Ureter (tissue), 1 donor: Measurements from ENCODE around the gene PTPRU. TPM values are rescaled to one million over a fixed set of nuclear protein-coding genes. Genes with fewer than 3 reads are reported as not detected.

Experiments used
- DNase-seq: peaks from one replicate; pipeline ENCODE4 v3.0.0-alpha.2; 2020; ENCODE audit warnings: low spot score
- total RNA-seq: library from RNA; stranded (reverse); gene quantifications from one replicate; pipeline ENCODE4 v1.2.4, GENCODE V29; 2023
- donor health status: DM: yes; HTN: yes; CAD: no.

Gene PTPRU
- total RNA-seq, 1 donor from 2014 or later = 100 TPM

DNA sequence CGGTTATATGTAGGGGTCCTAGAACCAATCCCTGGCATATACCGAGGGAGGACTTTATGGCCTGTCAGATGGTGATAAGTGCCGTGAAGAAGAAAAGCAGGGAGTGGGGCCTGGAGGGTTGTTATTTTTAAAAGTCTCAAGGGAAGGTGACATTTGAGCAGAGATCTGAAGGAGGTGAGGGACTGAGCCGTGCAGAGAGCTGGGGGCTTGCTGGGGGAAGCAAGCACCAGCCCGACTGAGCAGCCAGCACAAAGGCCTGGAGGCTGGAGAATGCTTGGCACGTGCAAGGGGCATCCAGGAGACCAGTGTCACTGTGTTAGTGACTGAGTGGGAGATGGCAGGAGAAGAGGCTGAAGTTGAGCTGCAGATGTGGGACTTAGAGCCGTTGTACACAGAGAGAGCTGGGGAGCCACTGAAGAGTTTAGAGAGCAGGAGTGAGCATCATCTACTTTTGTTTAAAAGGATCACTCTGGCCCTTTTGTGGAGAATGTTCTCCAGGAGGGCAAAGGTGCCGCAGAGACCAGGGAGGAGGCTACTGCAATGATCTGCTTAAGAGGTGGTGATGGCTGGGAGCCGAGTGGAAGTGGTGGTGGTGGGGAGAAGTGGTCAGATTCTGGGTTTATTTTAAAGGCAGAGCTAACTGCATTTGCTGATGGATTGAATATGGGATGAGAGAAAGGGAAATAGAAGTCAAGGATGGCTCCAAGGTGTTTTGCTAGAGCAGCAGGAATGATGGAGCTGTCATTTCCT lies 31.2 kb downstream of the PTPRU start:
- no peak for DNase-seq

DNA sequence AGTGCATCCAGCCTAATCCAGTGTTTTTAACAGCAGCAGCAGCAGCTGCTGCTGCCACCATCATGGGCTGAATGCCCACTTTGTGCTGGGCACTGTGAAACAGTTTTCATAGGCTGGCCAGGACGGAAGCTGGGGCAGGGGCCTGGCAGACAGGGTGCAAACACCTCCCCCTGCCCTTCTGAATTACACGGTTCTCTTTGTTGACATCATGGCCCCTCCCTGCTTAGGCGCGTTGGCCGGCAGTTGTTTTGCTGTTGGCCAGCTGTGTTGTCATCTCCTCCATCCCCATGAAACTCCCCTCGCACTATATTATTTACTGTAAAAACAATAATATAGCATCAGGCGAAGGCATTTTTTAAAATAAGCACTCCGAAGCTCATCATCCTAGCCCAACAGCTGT lies 33.1 kb downstream of the PTPRU start:
- DNase-seq = no peak

DNA sequence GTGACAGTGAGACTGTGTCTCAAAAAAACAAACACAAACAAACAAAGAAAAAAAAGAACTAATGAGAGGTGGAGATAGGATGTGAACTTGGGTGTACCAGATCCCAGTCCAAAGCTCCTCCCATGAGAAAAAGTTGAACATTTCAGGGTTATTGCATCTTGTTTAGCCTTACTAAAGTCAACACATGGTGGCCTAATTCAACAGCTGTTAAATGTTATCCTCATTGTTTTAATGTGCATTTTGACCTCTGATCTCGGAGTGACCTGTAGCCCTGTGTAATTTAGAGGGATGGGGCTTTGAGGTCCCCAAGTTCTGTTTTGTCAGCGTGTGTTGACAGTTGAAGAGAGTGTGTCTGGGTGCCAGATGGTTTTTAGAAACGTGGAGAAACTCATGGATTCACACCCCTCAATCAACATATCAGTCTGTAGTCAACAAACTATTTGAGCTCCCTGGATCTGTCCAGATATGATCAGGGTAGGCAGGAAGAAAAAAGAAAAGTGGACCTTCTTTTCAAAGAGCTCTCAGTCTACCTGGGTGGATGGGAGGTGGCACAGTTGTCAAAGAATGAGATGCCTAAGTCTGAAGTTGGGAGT lies 34.7 kb downstream of the PTPRU start:
- no peak for DNase-seq

DNA sequence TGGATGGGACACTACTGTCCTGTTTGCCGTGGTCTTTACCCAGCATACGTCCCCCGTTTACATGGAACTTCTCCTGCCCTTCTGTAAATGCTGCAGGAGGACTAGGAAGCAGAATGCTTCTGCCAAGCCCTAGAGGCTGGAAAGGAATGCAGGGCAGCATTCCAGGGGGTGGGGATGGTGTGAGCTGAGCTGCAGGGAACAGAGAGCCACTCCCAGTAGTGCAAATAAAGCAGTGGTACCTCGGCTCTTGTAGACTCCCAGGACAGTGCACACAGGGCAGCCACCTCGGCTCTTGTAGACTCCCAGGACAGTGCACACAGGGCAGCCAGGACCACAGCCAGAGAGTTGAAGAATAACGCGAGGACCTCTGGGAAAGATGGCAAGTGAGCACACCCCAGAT lies 35.4 kb downstream of the PTPRU start:
- peak; percentile 76 for DNase-seq

DNA sequence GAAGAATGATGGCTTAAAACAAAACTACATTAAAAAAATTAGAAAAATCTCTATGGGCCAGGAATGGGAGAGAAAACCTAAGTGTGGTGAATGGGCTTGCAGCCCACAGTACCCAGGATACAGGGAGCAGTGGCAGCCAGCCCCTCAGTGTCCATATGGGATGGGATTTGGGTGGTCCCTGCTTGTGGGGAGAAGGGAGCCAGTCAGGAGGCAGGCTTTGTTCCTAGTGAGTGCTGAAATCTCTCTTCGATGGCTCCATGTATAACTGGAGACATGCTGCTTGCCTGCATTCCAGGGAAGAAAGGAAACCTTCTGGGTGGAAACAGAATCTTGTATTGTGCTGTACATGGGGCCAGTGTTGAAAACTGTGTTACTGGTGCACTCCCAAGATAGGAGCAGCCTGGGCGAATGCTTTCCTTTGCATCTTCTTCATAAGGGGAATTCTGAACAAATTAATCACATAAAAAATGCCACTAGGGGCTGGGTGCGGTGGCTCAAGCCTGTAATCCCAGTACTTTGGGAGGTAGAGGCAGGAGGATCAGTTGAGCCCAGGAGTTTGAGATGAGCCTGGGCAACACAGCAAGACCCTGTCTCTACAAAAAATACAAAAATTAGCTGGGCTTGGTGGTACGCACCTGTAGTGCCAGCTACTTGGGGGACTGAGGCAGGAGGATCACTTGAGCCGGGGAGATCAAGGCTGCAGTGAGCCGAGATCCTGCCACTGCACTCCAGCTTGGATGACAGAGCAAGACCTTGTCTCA lies 36.0 kb downstream of the PTPRU start:
- no peak for DNase-seq

DNA sequence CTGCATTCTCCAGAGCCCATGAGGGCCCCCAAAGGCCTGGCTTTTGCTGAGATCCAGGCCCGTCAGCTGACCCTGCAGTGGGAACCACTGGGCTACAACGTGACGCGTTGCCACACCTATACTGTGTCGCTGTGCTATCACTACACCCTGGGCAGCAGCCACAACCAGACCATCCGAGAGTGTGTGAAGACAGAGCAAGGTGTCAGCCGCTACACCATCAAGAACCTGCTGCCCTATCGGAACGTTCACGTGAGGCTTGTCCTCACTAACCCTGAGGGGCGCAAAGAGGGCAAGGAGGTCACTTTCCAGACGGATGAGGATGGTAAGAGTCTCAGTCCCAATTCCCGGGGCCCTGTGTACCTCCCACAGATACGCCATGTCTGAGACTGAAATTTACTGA lies 39.1 kb downstream of the PTPRU start:
- DNase-seq = no peak

DNA sequence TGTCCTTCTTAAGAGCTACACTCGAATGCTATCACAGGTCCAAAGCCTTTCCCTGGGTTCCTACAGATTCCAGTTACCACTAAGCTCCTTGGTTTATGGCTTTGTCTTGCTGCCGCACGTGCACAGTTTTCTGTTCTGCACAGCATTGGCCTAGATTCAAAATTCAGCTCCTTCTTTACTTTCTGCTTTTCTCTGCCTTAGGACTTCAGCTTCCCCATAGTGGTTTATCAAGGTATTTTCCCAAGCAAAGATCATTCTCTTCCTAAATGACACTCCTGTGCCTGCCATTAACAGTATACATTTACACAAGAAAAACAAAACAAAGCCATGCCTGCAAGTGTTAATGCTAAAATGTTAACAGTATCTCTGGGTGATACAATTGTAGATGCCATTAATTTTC lies 41.8 kb downstream of the PTPRU start:
- no peak for DNase-seq

DNA sequence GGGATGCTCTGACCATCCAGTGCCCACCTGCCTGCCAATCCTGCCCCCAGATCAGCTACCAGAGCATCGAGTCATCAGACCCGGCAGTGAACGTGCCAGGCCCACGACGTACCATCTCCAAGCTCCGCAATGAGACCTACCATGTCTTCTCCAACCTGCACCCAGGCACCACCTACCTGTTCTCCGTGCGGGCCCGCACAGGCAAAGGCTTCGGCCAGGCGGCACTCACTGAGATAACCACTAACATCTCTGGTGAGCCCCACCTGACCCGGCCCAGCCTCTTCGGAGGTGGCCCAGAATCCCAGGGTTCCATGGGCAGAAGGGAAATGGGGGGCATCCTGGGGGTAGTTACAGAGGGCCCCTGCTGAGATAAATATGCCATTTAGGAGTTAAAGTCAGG lies 43.1 kb downstream of the PTPRU start:
- no peak for DNase-seq

DNA sequence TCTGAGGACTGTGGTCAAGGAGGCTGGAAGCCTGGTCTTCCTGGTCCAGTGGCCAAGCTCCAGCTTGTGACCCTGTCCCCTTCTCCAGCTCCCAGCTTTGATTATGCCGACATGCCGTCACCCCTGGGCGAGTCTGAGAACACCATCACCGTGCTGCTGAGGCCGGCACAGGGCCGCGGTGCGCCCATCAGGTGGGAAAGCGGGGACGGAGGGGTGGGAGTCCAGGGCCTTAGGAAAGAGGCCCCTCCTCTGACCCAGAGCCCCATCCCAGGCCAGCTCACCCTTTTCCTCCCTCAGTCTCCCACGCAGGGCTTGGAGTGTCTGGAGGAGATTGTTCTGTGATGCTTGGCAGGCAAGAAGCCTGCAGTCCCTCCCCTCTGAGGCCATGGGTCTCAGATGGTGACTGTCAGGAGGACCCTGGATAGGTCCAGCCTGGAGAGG lies 43.6 kb downstream of the PTPRU start:
- no peak for DNase-seq

DNA sequence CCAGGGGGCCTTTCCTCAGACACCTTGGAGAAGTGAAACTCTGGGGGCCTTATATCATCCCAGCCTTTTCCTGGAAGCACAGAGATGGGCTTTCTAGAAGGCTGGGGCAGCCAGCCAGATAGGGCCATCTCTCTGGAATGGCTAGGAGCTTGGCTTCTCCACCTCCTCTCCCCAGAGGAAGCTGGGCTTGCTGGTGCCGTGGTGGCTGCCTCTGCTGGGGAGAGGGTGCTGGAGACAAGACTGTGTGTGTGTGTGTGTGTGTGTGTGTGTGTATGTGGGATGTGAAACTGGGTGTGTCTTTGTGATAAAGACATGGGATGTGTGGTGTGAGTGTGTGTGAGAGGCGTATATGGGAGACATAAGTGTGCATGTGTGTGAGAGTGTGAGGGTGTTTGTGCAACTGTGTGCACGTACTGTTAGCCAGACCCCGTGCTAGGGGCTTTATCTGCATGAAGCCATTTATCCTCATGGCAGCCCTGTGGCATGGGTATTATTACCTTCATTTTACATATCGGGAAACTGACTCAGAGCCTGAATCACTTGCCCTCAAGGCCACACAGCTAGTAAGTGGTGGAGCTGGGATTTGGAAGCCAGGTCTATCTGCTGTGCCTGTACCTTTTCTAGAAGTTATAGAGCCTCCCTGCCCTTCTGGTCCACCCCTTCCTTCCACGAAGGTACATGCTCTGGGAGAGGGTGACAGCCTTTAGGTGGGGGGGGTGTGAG lies 44.2 kb downstream of the PTPRU start:
- no peak for DNase-seq

DNA sequence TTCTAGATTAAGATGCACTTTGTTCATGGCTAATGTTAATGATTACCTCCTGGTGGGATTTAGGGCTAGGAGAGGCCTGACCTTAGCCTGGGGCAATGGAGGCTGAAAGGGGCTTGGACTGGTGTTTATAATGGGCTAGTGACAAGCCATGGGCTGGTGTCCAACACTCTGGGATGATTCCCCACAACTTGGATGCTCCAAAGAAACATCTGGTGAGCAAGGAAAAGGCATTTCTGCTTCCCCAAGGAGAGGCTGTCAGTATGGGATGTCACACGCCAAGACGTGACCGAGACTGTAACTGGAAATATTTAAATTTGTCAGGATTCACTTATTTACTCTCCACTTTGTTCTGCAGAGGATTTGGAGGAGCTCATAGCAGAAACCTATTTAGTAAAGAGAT lies 45.2 kb downstream of the PTPRU start:
- DNase-seq = no peak

DNA sequence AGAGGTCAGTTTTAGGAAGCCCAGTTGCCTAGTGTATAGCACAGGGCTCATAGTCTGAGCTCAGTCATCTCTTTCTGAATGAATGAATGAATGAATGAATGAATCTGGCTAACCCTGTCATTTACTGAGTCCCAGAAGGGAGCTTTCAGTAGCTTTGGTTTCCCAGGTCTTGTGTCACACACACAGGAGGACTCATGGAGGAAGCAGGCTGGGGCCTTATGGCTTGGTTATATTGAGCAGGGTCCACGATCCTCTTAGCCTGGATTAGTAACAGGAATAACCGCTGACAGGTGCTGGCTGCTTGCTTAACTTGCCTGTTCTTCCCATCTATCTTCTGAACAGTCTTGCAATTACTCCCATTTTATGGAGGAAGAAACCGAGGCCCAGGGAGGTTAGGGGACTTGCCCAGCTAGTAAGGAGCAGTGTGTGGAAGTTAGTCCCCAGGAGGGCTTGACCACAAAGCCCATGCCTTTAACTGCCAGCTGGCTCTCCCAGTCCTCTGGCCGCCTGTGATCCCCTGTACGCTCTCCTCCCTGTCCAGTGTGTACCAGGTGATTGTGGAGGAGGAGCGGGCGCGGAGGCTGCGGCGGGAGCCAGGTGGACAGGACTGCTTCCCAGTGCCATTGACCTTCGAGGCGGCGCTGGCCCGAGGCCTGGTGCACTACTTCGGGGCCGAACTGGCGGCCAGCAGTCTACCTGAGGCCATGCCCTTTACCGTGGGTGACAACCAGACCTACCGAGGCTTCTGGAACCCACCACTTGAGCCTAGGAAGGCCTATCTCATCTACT lies 46.0 kb downstream of the PTPRU start:
- DNase-seq = no peak

DNA sequence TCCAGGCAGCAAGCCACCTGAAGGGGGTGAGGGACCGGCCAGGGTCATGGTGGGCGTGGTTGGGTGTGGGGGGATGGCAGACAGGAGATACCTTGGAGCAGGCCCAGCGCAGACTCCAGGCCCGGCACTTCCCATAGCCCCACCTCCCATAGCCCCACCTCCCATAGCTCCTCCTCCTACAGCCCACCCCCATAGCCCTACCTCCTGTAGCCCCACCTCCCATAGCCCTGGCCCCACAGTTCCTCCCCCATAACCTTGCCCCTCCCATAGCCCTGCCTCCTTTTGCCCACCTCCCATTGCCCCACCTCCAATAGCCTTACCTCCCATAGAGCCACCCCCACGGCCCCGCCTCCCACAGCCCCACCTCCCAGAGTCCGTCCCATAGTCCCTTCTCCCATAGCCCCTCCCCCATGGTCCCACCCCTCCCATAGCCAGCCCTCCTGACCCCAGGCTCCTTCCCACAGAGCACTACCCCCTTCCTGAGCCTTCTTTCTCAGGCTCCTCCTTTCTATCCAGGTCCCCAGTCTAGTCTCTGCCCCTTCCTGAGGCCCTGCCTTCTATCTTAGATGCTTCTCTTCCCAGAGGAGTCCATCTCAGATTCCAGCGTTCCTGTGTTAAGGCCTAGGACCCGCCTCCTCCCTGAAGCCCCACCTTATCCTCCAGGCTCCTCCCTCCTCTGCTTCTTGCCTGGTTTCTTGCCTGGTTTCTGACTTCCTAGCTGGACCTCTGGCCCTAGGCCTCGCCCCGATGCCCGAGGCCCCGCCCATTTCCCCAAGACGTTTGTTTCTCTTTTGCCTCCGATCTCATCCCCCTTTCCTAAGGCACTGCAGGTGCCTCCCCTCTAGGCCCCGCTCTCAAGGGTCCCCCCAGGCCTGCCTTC lies 46.8 kb downstream of the PTPRU start:
- DNase-seq = no peak

DNA sequence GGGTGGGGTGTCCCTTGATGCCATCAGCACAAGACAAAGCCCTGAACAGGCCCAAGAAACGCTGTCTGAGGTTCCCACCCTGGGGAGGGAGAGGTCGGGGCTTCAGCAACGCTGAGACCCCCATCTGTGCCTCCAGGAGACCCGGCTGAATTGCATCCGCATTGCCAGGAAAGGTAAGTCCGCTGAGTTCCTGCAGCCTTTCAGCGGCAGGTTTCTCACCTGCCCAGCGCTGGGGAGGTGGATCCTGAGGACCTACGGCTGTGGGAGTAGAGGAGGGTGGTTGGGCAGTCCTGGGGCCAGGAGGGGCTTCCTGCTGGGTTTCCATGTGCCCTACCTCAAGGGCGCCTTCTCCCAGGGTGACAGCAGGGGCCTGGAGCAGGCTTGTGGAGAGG lies 47.5 kb downstream of the PTPRU start:
- DNase-seq = no peak

DNA sequence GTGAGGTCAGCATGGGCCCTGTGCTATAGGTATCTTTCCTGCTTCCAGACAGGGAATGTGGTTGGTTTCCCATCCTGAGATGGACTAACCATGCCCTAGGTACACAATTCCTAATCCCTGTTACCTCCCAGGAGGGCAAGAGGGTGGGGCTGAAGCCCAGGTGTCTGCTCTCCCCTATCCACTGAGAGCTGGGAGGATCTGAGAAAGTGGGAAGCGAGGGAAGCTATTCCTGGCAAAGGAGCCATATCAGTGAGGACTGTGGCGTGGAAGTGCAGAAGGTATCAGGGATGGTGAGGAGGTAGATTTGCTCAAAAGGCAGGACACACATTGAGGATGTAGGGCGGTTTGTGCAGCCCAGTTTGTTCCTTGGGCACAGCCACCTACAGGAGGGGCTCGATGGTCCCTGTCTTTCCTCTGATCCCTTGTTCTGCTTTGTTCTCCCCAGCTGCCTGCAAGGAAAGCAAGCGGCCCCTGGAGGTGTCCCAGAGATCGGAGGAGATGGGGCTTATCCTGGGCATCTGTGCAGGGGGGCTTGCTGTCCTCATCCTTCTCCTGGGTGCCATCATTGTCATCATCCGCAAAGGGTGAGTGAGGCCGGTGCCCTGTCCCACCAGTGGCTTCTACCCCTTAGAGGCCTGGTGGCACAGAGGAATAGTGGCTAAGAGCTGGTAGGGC lies 48.1 kb downstream of the PTPRU start:
- DNase-seq = no peak

DNA sequence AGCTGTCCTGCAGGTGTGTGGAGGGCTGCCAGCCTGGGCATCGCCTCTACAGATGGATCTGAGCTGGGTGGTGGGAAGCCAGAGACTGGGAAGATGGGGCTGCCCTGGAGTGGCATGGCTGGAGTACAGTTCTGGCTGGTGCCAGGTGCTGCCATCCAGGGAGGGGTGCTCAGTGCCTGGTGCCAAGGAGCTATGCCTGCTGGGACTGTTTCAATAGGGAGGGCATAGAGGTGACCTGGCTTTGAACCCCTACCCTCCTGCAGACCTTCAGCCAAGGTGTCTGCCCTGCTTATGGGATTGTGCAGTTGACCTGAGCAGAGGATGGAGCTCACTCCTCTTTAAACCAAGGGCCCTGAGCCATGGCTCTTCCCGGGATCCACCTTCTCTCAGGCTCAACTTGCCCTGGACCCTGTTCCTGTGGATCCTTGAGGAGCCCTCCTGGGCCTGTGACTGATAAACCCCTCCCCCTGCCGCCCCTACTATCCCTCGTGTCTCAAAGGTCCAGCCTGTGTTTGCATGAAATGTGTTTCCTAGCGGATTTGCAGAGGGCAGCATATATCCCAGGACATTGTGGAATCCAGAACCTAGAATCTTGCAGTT lies 48.7 kb downstream of the PTPRU start:
- no peak for DNase-seq

DNA sequence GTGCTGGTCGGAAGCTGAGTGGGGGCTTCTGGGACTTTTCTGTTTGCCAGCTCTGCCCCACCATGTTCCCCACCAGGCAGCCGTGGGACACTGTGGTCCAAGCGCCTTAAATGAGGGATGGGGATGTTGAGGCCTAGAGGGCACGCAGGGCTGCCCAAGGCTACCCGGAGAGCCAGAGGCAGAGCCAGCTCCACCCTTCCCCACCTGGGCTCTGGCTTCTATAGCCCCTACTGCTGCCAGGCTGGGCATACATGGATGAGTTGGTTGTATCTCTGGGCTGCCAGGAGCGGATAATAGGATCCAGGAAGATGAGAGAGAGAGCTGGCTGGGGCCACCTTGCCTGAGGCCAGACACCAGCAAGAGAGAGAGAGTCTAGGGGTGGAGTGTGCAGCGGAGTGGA lies 49.4 kb downstream of the PTPRU start:
- DNase-seq = no peak

DNA sequence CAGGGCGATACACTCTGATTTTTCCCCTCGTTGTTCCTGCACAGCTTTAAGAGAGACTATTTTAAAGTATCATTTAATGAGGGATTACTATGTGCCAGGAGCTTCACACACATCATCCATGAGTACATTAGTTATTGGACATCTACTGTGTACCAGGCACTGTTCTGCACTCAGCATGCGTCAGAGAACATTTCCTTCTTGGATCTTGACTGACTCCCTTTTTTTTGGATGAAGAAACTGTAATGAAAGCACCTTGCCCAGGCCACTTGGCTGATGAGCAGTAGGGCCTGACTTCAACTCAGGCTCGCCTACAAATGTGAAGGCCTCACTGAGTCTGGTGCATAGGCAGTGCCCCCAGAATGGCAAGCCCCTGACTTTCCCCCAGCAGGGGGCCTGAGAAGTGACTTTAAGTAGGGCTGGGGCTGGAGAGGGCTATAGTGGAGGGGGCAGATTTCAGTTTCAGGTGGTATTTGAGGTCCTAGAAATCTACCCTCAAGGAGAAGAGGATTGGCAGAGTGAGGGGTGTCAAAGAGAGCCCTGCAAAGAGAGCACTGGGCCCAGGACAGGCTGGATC lies 50.0 kb downstream of the PTPRU start:
- DNase-seq = no peak

DNA sequence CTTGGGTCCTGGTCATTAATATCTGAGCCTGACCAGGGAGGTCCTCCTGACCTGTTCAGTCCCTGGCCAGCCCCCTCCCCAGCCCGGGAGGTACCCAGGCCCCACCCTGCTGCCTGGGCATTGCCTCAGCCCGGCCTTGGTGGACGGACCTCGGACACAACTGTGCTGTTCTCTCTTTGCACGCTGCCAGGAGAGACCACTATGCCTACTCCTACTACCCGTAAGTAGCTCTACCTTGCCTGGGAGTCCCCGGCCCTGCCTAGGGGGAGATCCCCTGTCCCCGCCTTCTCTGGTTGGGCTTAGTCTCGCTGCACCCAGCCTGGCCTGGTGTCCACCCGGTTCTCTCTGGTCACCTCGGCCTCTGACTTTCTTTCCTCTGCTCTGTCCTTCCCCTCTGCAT lies 53.2 kb downstream of the PTPRU start:
- DNase-seq = no peak
